SK-N-MC (cell line): ENCODE data around the gene MYORG.

Experiments used
- EZH2 ChIP-seq: fragments of 200-600 bp; sonication (generic); IDR thresholded peaks from one replicate; pipeline ENCODE4 v1.6.1; 2017; ENCODE audit warnings: antibody characterized with exemption
- FOXP2 ChIP-seq: optimal IDR thresholded peaks from 2 replicates; pipeline ENCODE3; 2011; ENCODE audit warnings: mild to moderate bottlenecking, moderate library complexity; ENCODE audit not compliant: insufficient read depth; ENCODE audit errors: extremely low read length, control extremely low read depth

DNA sequence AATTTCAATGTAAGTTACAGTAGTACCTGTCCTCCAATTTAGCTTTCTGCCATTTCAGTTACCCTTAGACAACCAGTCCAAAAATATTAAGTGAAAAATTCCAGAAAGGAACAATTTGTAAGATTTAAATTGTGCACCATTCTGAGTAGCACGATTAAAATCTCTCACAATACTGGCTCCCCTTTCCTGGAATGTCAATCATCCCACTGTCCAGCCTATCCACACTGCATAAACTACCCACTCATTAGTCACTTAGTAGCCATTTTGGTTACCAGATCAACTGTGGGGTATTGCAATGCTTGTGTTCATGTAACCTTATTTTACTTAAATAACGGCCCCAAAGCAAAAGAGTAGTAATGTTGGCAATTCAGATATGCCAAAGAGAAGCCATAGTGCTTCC, 59.3 kb downstream of the MYORG start:
- TF ChIP-seq EZH2 (no peak), FOXP2 (no peak)
